Measurements from ENCODE around the gene HSDL2.
"Not testable (repeated sequence)": the region's sequence is repeated elsewhere in the genome, so short reads cannot be mapped to it uniquely, and the experiment has no call there.

HSDL2 gene

GRCh38 chr9:112401175-112401815, 21.4 kb downstream of the HSDL2 start:
- no peak for FAIRE-seq

GRCh38 chr9:112403614-112404201, 23.8 kb downstream of the HSDL2 start:
- no peak for FAIRE-seq

GRCh38 chr9:112404508-112404932, 24.6 kb downstream of the HSDL2 start:
- FAIRE-seq: no peak

GRCh38 chr9:112408275-112408674, 28.4 kb downstream of the HSDL2 start:
- no peak for FAIRE-seq

- FAIRE-seq: no peak
Observed at GRCh38 chr9:112408819-112409218, 28.9 kb downstream of the HSDL2 start.

- FAIRE-seq: no peak
Observed at GRCh38 chr9:112409758-112410157, 29.9 kb downstream of the HSDL2 start.

GRCh38 chr9:112411626-112412027, 31.7 kb downstream of the HSDL2 start:
- FAIRE-seq: no peak

GRCh38 chr9:112413728-112414127, 33.8 kb downstream of the HSDL2 start:
- not testable (repeated sequence) for FAIRE-seq

GRCh38 chr9:112420208-112420607, 40.3 kb downstream of the HSDL2 start:
- FAIRE-seq: no peak

- no peak for FAIRE-seq
Observed at GRCh38 chr9:112421771-112422222, 41.9 kb downstream of the HSDL2 start.

GRCh38 chr9:112422417-112423148, 42.7 kb downstream of the HSDL2 start:
- no peak for FAIRE-seq

GRCh38 chr9:112430006-112430522, 50.2 kb downstream of the HSDL2 start:
- no peak for FAIRE-seq

GRCh38 chr9:112433499-112434392, 53.8 kb downstream of the HSDL2 start:
- no peak for FAIRE-seq

GRCh38 chr9:112434487-112434886, 54.6 kb downstream of the HSDL2 start:
- FAIRE-seq: no peak

- FAIRE-seq: no peak
Observed at GRCh38 chr9:112437406-112437805, 57.5 kb downstream of the HSDL2 start.

GRCh38 chr9:112439171-112439570, 59.3 kb downstream of the HSDL2 start:
- FAIRE-seq: no peak

- no peak for FAIRE-seq
Observed at GRCh38 chr9:112439825-112440224, 59.9 kb downstream of the HSDL2 start.

- FAIRE-seq: no peak
Observed at GRCh38 chr9:112443200-112443599, 63.3 kb downstream of the HSDL2 start.

GRCh38 chr9:112443636-112444035, 63.7 kb downstream of the HSDL2 start:
- no peak for FAIRE-seq

- FAIRE-seq: no peak
Observed at GRCh38 chr9:112445196-112445595, 65.3 kb downstream of the HSDL2 start.

GRCh38 chr9:112446080-112446479, 66.2 kb downstream of the HSDL2 start:
- FAIRE-seq: no peak

- no peak for FAIRE-seq
Observed at GRCh38 chr9:112446526-112446925, 66.6 kb downstream of the HSDL2 start.

- no peak for FAIRE-seq
Observed at GRCh38 chr9:112447283-112447761, 67.4 kb downstream of the HSDL2 start.

Data from G401.6 (cell line).